ENCODE measurements around the gene LBHD2. TPM values are rescaled to one million over a fixed set of nuclear protein-coding genes. Genes with fewer than 3 reads are reported as not detected.
A peak's percentile ranks its signal among the peaks of the same experiment; 100 is the strongest.

Gene LBHD2
- total RNA-seq, 1 donor from 2014 or later = not detected

- TF ChIP-seq, protein P1, sequence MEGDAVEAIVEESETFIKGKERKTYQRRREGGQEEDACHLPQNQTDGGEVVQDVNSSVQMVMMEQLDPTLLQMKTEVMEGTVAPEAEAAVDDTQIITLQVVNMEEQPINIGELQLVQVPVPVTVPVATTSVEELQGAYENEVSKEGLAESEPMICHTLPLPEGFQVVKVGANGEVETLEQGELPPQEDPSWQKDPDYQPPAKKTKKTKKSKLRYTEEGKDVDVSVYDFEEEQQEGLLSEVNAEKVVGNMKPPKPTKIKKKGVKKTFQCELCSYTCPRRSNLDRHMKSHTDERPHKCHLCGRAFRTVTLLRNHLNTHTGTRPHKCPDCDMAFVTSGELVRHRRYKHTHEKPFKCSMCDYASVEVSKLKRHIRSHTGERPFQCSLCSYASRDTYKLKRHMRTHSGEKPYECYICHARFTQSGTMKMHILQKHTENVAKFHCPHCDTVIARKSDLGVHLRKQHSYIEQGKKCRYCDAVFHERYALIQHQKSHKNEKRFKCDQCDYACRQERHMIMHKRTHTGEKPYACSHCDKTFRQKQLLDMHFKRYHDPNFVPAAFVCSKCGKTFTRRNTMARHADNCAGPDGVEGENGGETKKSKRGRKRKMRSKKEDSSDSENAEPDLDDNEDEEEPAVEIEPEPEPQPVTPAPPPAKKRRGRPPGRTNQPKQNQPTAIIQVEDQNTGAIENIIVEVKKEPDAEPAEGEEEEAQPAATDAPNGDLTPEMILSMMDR (conservative IDR thresholded peaks at IDR 0.05) = no peak
- Mint-ChIP-seq H3K4me1 (ENCODE audit: unreplicated experiment) (peaks cover 37% of the 10 kb centered on the region), H3K27me3 (no peaks in the 10 kb centered on the region), H3K4me3 (peak within 1 kb of the TSS; percentile 92), H3K27ac (peak within 1 kb of the TSS; percentile 90), H3K9me3 (no peaks in the 10 kb centered on the region), H3K36me3 (no peaks in the 10 kb centered on the region)
- peak; percentile 93 for DNase-seq (ENCODE audit: extremely low spot score, unreplicated experiment)
Observed at GRCh38 chr14:103057372-103058163, 26.4 kb upstream of the LBHD2 start, which contains the start of gene CDC42BPB. Gene CDC42BPB (minus strand): TSS chr14:103057549. CDS start chr14:103057173, 376 bp downstream.

GRCh38 chr14:103058164-103059055, 25.6 kb upstream of the LBHD2 start:
- DNase-seq (ENCODE audit: extremely low spot score, unreplicated experiment) = no peak
- Mint-ChIP-seq H3K4me1 (ENCODE audit: unreplicated experiment) (peaks cover 37% of the 10 kb centered on the region), H3K27me3 (no peaks in the 10 kb centered on the region), H3K9me3 (no peaks in the 10 kb centered on the region), H3K4me3 (peak overlapping the region; percentile 89), H3K36me3 (no peaks in the 10 kb centered on the region), H3K27ac (peak overlapping the region; percentile 77)
- TF ChIP-seq, protein P1 (conservative IDR thresholded peaks at IDR 0.05) = no peak

GRCh38 chr14:103059556-103059955, 24.5 kb upstream of the LBHD2 start:
- DNase-seq (ENCODE audit: extremely low spot score, unreplicated experiment) = no peak
- no peak overlapping the region for H3K27ac Mint-ChIP-seq
- no peaks in the 10 kb centered on the region for H3K36me3 Mint-ChIP-seq
- peak overlapping the region; percentile 89 for H3K4me3 Mint-ChIP-seq
- TF ChIP-seq, protein P1 (conservative IDR thresholded peaks at IDR 0.05) = no peak
- H3K9me3 Mint-ChIP-seq = no peaks in the 10 kb centered on the region
- peaks cover 32% of the 10 kb centered on the region for H3K4me1 Mint-ChIP-seq (ENCODE audit: unreplicated experiment)
- H3K27me3 Mint-ChIP-seq = no peaks in the 10 kb centered on the region

DNA sequence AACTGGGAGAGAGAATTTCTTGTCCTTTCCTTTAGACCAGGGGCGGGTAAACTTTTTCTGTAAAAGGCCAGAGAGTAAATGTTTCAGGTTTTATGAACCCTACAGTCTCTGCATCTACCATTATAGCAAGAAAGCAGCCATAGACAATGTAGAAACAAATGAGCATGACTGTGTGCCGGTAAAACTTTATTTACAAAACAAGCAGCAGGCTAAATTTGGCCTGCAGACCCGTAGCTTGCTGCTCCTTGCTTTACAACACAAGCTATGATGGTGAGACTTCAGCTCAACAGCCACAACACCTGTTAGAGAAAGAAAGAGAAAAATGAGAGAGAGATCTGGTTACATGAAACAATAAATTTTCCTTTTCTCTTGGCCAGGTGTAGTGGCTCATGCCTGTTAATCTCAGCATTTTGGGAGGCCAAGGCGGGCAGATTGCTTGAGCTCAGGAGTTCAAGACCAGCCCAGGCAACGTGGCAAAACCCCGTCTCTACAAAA, 22.5 kb upstream of the LBHD2 start:
- Mint-ChIP-seq H3K36me3 (no peaks in the 10 kb centered on the region), H3K9me3 (no peaks in the 10 kb centered on the region), H3K27me3 (no peaks in the 10 kb centered on the region), H3K4me1 (ENCODE audit: unreplicated experiment) (peaks cover 15% of the 10 kb centered on the region), H3K4me3 (no peak overlapping the region), H3K27ac (peak overlapping the region; percentile 6)
- DNase-seq (ENCODE audit: extremely low spot score, unreplicated experiment) = no peak
- TF ChIP-seq, protein P1 (conservative IDR thresholded peaks at IDR 0.05) = no peak

DNA sequence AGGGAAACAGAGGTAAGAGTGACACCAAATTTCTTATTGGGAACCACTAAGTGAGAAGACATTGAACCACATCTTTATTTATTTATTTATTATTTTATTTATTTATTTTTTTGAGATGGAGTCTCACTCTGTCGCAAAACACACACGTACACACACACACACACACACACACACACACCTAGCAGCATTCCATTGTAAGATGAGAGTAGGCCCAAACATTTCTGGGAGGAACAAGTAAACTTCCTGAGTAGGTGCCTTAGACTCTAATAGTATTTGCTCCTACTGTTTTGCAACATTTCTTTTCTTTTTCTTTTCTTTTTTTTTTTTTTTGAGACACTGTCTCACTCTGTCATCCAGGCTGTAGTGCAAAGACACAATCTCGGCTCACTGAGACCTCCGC, 19.6 kb upstream of the LBHD2 start:
- DNase-seq (ENCODE audit: extremely low spot score, unreplicated experiment) = no peak
- H3K4me1 Mint-ChIP-seq (ENCODE audit: unreplicated experiment) = peaks cover 13% of the 10 kb centered on the region
- no peaks in the 10 kb centered on the region for H3K27me3 Mint-ChIP-seq
- H3K4me3 Mint-ChIP-seq = no peak overlapping the region
- H3K27ac Mint-ChIP-seq = peak overlapping the region; percentile 89
- no peaks in the 10 kb centered on the region for H3K9me3 Mint-ChIP-seq
- no peaks in the 10 kb centered on the region for H3K36me3 Mint-ChIP-seq
- TF ChIP-seq, protein P1 (conservative IDR thresholded peaks at IDR 0.05) = no peak

Data from type B pancreatic cell (in vitro differentiated cells).